Psoas muscle (tissue), 8 donors: Measurements from ENCODE around the gene XCL1. TPM values are rescaled to one million over a fixed set of nuclear protein-coding genes. Genes with fewer than 3 reads are reported as not detected.

Experiments used
- ATAC-seq, 4 donors: fragments of 200-7000 bp; cut with Tn5 transposase; one replicate each; pipeline ENCODE4 v1.9.1; 2020; ENCODE audit warnings: moderate library complexity in 3 of 4, mild to moderate bottlenecking in 2 of 4
- DNase-seq, 2 donors: peaks; one replicate each; pipeline ENCODE4 v3.0.0-alpha.2; 2020
- H3K27ac ChIP-seq: fragments of 200-600 bp; one replicate; pipeline ENCODE4 v1.8.0; 2022
- H3K27me3 ChIP-seq, 3 donors: fragments of 200-600 bp in 1 of 3; one replicate each; pipeline versions ENCODE4 v1.6.1 to v1.8.0; 2013 to 2022; ENCODE audit warnings: low read length in 2 of 3, mild to moderate bottlenecking in 2 of 3, moderate library complexity in 1 of 3; ENCODE audit not compliant: insufficient read depth in 3 of 3
- H3K36me3 ChIP-seq, 2 donors: fragments of 200-600 bp in 1 of 2; one replicate each; pipeline versions ENCODE4 v1.6.1 to v1.8.0; 2013 to 2022; ENCODE audit warnings: low read depth in 1 of 2, mild to moderate bottlenecking in 1 of 2, moderate library complexity in 1 of 2; ENCODE audit not compliant: insufficient read depth in 1 of 2
- H3K4me1 ChIP-seq: fragments of 200-600 bp; one replicate; pipeline ENCODE4 v1.8.0; 2022
- H3K4me3 ChIP-seq: fragments of 200-600 bp; one replicate; pipeline ENCODE4 v1.8.0; 2022; ENCODE audit warnings: mild to moderate bottlenecking
- H3K9me3 ChIP-seq: fragments of 200-600 bp; one replicate; pipeline ENCODE4 v1.8.0; 2022
- CTCF ChIP-seq: fragments of 200-600 bp; IDR thresholded peaks from one replicate; pipeline ENCODE4 v1.8.0; 2022; ENCODE audit warnings: antibody characterized with exemption
- WGBS, 3 donors: extraction: QIAGEN DNeasy Blood & Tissue Kit; methylation state at CpG; one replicate each; pipeline versions ENCODE4 v1.1.6 to v1.1.7; 2013; 5-methylcytosine and 5-hydroxymethylcytosine counted together
- intact Hi-C, 2 donors: fragments of 100-400 bp; cut with DNase I; formaldehyde crosslinking; loops; one replicate each; pipeline versions ENCODE4 v1.11.0 to v1.14.2; 2022
- polyA plus RNA-seq, 3 donors: library from polyadenylated mRNA; stranded (reverse); fragments of 200-250 nt; gene quantifications; one replicate each; pipeline ENCODE4 v1.2.3, GENCODE V29; 2013
- total RNA-seq, 4 donors: library from RNA; stranded (reverse); fragmentation: NEBNext Ultra II Directional in 2 of 4; extraction: Animal tissue kit (Norgen Biotek cat#: 25700) in 2 of 4; gene quantifications; one replicate each; pipeline versions ENCODE4 v1.2.1 to v1.2.4, GENCODE V29; 2021 to 2023
- donor health status: healthy with polysubstance abuse.
- donor health status: DM: no; HTN: no; CAD: no; lungs with moderate emphysema.
- donor health status: Bipolar disorder and iron deficiency.
- donor health status: healthy.
- donor health status: DM: yes; HTN: yes; CAD: no.
- donor health status: DM: no; HTN: no; CAD: no.
- donor health status: DM: no; HTN: no; CAD: no.
- donor health status: DM: yes; HTN: yes; CAD: no.

XCL1 gene
- total and polyA plus RNA-seq, 7 donors: 0.03 to 0.28 TPM; not detected in 5

GRCh38 chr1:168609741-168610510 lies 33.5 kb downstream of the XCL1 start:
- 30 to 62% (median 38%) methylated on average over 10 of the region's 10 CpGs for WGBS, 3 donors
- H3K9me3 ChIP-seq: no peaks in the 10 kb centered on the region
- no peaks in the 10 kb centered on the region for H3K36me3 ChIP-seq
- TF ChIP-seq CTCF: no peak
- H3K27ac ChIP-seq: peak overlapping the region; percentile 94
- intact Hi-C loops: loop anchor here (2.0 to 10.0 kb wide), 4 partner anchors 13 to 875 kb away; partner anchors contain the start of genes ATP1B1 (in 2 of the 2) and SLC19A2 (in 1 of the 2)
- DNase-seq (no peak), ATAC-seq (peak in 1 of 4 donors; percentile 0)
- H3K4me3 ChIP-seq: peak overlapping the region; percentile 53
- H3K4me1 ChIP-seq: peaks cover 80% of the 10 kb centered on the region
- H3K27me3 ChIP-seq: no peaks in the 10 kb centered on the region

- Histone ChIP-seq H3K9me3 (no peaks in the 10 kb centered on the region), H3K27ac (peak overlapping the region; percentile 83), H3K27me3 (no peaks in the 10 kb centered on the region), H3K4me3 (peak overlapping the region; percentile 50), H3K4me1 (peaks cover 72% of the 10 kb centered on the region), H3K36me3 (no peaks in the 10 kb centered on the region)
- TF ChIP-seq CTCF: no peak
- WGBS, 3 donors: 11 to 23% (median 18%) methylated on average over 1 of the region's 1 CpG
- DNase-seq (peak in 1 of 2 donors; percentile 58), ATAC-seq (peak in 3 of 4 donors; percentile 17 to 41 (median 33))
- intact Hi-C loops: loop anchor here in 1 of 2 donors (10.0 kb wide), 1 partner anchor 872 kb away; the partner anchor contains the start of gene SLC19A2
These were observed 36.6 kb downstream of the XCL1 start for GRCh38 chr1:168613038-168613451.

GRCh38 chr1:168613691-168614231 lies 37.4 kb downstream of the XCL1 start:
- Histone ChIP-seq H3K36me3 (no peaks in the 10 kb centered on the region), H3K27ac (peak overlapping the region; percentile 83), H3K27me3 (no peaks in the 10 kb centered on the region), H3K9me3 (no peaks in the 10 kb centered on the region), H3K4me3 (peak overlapping the region; percentile 50), H3K4me1 (peaks cover 72% of the 10 kb centered on the region)
- DNase-seq (peak; percentile 68 to 90), ATAC-seq (peak; percentile 82 to 85 (median 84))
- intact Hi-C loops: loop anchor here in 1 of 2 donors (10.0 kb wide), 1 partner anchor 871 kb away; the partner anchor contains the start of gene SLC19A2
- 7 to 13% (median 9%) methylated on average over 8 of the region's 8 CpGs for WGBS, 3 donors
- TF ChIP-seq CTCF: no peak

GRCh38 chr1:168614235-168614634 lies 37.8 kb downstream of the XCL1 start:
- intact Hi-C loops: loop anchor here in 1 of 2 donors (10.0 kb wide), 1 partner anchor 871 kb away; the partner anchor contains the start of gene SLC19A2
- H3K36me3 ChIP-seq: no peaks in the 10 kb centered on the region
- DNase-seq (peak; percentile 29 to 62), ATAC-seq (peak; percentile 63 to 76 (median 72))
- no peaks in the 10 kb centered on the region for H3K9me3 ChIP-seq
- peak overlapping the region; percentile 83 for H3K27ac ChIP-seq
- peaks cover 70% of the 10 kb centered on the region for H3K4me1 ChIP-seq
- no peak for TF ChIP-seq CTCF
- 11 to 17% (median 16%) methylated on average over 8 of the region's 8 CpGs for WGBS, 3 donors
- H3K27me3 ChIP-seq: no peaks in the 10 kb centered on the region
- H3K4me3 ChIP-seq: peak overlapping the region; percentile 50
